ENCODE results near the gene GJD4.

Gene GJD4

GRCh38 chr10:35585903-35586535 lies 19.1 kb upstream of the GJD4 start:
- ATAC-seq: no peak
- no peak for TF ChIP-seq ZC3H10 (CRISPR knock-in tag; IDR thresholded peaks at IDR 0.05)
- TF ChIP-seq ZFP30 (CRISPR knock-in tag; IDR thresholded peaks at IDR 0.05): no peak
- TF ChIP-seq CSDC2 (CRISPR knock-in tag; IDR thresholded peaks at IDR 0.05): no peak
- no peak for TF ChIP-seq ARNTL (CRISPR knock-in tag; IDR thresholded peaks at IDR 0.05; ENCODE audit: borderline replicate concordance, low read depth)
- TF ChIP-seq TSHZ2 (CRISPR knock-in tag; IDR thresholded peaks at IDR 0.05): no peak
- TF ChIP-seq ZNF70 (CRISPR knock-in tag; IDR thresholded peaks at IDR 0.05): no peak
- no peak for TF ChIP-seq ZFP3 (CRISPR knock-in tag; IDR thresholded peaks at IDR 0.05)
- no peak for TF ChIP-seq RARB (CRISPR knock-in tag; IDR thresholded peaks at IDR 0.05)
- TF ChIP-seq, protein P1, sequence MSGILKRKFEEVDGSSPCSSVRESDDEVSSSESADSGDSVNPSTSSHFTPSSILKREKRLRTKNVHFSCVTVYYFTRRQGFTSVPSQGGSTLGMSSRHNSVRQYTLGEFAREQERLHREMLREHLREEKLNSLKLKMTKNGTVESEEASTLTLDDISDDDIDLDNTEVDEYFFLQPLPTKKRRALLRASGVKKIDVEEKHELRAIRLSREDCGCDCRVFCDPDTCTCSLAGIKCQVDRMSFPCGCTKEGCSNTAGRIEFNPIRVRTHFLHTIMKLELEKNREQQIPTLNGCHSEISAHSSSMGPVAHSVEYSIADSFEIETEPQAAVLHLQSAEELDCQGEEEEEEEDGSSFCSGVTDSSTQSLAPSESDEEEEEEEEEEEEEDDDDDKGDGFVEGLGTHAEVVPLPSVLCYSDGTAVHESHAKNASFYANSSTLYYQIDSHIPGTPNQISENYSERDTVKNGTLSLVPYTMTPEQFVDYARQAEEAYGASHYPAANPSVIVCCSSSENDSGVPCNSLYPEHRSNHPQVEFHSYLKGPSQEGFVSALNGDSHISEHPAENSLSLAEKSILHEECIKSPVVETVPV (CRISPR knock-in tag; IDR thresholded peaks at IDR 0.05): no peak
- no peak for TF ChIP-seq ISL1 (CRISPR knock-in tag; IDR thresholded peaks at IDR 0.05)
- TF ChIP-seq, protein P2, sequence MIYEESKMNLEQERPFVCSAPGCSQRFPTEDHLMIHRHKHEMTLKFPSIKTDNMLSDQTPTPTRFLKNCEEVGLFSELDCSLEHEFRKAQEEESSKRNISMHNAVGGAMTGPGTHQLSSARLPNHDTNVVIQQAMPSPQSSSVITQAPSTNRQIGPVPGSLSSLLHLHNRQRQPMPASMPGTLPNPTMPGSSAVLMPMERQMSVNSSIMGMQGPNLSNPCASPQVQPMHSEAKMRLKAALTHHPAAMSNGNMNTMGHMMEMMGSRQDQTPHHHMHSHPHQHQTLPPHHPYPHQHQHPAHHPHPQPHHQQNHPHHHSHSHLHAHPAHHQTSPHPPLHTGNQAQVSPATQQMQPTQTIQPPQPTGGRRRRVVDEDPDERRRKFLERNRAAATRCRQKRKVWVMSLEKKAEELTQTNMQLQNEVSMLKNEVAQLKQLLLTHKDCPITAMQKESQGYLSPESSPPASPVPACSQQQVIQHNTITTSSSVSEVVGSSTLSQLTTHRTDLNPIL (CRISPR knock-in tag; IDR thresholded peaks at IDR 0.05; ENCODE audit: low read depth): no peak
- no peak for TF ChIP-seq OSR1 (CRISPR knock-in tag; IDR thresholded peaks at IDR 0.05)
- TF ChIP-seq ZNF565 (CRISPR knock-in tag; conservative IDR thresholded peaks at IDR 0.05; ENCODE audit: low read depth): no peak
- TF ChIP-seq ESRRG (CRISPR knock-in tag; IDR thresholded peaks at IDR 0.05): no peak
- no peak for TF ChIP-seq TCF4 (CRISPR knock-in tag; IDR thresholded peaks at IDR 0.05; ENCODE audit: borderline replicate concordance)
- no peak for TF ChIP-seq GLIS3 (CRISPR knock-in tag; IDR thresholded peaks at IDR 0.05)
- TF ChIP-seq SNAI2 (CRISPR knock-in tag; IDR thresholded peaks at IDR 0.05): no peak
- no peak for TF ChIP-seq BACH2 (CRISPR knock-in tag; IDR thresholded peaks at IDR 0.05; ENCODE audit: borderline replicate concordance)
- no peak for TF ChIP-seq ZNF8 (CRISPR knock-in tag; IDR thresholded peaks at IDR 0.05)

DNA sequence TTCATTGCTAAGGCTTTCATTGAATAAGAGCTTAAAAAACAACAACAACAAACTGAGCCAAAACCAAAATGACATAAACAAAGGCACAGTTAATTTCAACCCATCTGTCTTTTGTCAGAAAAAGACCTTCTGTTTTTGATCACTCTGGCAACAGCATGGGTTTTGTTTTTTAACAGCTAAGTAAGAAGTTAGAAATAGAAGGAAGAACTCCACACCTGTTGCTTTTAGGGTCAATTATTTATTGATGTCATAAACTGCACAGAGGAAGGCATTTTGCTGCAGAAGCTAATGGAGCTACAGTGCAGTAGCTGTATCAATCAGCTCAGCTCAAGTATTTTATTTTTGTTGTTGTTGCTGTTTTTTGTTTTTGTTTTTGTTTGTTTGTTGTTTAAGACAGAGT lies 16.3 kb upstream of the GJD4 start:
- TF ChIP-seq ISL1 (CRISPR knock-in tag; IDR thresholded peaks at IDR 0.05) (no peak), BACH2 (CRISPR knock-in tag; IDR thresholded peaks at IDR 0.05; ENCODE audit: borderline replicate concordance) (no peak), TSHZ2 (CRISPR knock-in tag; IDR thresholded peaks at IDR 0.05) (no peak), ZNF565 (CRISPR knock-in tag; conservative IDR thresholded peaks at IDR 0.05; ENCODE audit: low read depth) (no peak), CSDC2 (CRISPR knock-in tag; IDR thresholded peaks at IDR 0.05) (no peak), ZNF8 (CRISPR knock-in tag; IDR thresholded peaks at IDR 0.05) (no peak)
- TF ChIP-seq, protein P2 (CRISPR knock-in tag; IDR thresholded peaks at IDR 0.05; ENCODE audit: low read depth): no peak
- no peak for ATAC-seq

- no peak for ATAC-seq
- no peak for TF ChIP-seq POU6F1 (CRISPR knock-in tag; IDR thresholded peaks at IDR 0.05; ENCODE audit: borderline replicate concordance, low read depth)
- no peak for TF ChIP-seq TOX (CRISPR knock-in tag; IDR thresholded peaks at IDR 0.05; ENCODE audit: borderline replicate concordance)
- no peak for TF ChIP-seq ZNF70 (CRISPR knock-in tag; IDR thresholded peaks at IDR 0.05)
- TF ChIP-seq OSR1 (CRISPR knock-in tag; IDR thresholded peaks at IDR 0.05): no peak
- no peak for TF ChIP-seq ZNF565 (CRISPR knock-in tag; conservative IDR thresholded peaks at IDR 0.05; ENCODE audit: low read depth)
Measured at GRCh38 chr10:35592441-35592840, 12.7 kb upstream of the GJD4 start.
